HG02840 (cell line): ENCODE results near the gene FCHO1.
"Not testable (repeated sequence)": the region's sequence is repeated elsewhere in the genome, so short reads cannot be mapped to it uniquely, and the experiment has no call there.

Experiments
- ATAC-seq: cut with Tn5 transposase; IDR thresholded peaks from one replicate; pipeline ENCODE4 v1.9.1; 2021; ENCODE audit warnings: mild to moderate bottlenecking, moderate library complexity, moderate number of reproducible peaks; ENCODE audit not compliant: unreplicated experiment, low FRiP score

FCHO1 gene

GRCh38 chr19:17790059-17790780 is 38.9 kb downstream of the FCHO1 start:
- no peak for ATAC-seq

- ATAC-seq = no peak
Measured at GRCh38 chr19:17794412-17794730, 43.1 kb downstream of the FCHO1 start.

DNA sequence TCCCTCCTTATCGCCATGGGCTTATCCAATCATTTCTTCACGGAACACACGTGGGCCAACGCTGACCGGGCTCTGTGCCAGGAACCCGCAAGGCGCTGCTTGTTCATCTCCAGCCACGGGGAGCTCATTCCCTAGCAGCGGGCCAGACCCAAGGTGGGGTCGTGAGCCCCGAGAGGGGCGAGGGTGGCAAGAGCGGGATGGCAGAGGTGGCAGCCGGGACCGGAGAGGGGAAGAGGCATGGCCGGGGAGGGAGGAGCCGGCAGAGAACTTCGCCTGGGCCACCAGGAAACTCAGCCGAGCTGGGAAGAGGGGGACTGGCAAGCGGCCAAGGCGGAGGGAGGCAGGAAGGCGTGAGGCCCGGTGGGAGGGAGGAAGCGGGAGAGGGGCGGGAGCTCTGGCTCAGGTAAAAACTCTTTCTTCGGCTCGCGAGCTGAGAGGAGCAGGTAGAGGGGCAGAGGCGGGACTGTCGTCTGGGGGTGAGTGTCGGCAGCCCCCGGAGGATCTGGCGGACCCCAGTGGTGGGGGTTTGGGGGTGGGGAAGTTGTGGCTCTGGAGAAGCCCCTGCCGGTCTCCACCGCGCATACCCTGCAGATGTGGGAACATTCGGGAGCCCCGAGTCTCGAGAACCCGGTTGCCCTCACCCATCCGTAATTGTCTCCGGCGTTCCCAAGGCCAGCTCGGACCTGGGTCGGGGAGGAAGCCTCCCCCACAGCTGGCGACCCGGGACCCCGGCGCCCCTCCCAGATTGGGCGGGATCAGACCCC is 43.6 kb downstream of the FCHO1 start, which contains the start of gene B3GNT3:
B3GNT3 (plus strand) TSS at position 408 of the 764 bp plus-strand sequence. CDS start 12,670 bp downstream, outside the sequence.
- no peak for ATAC-seq

DNA sequence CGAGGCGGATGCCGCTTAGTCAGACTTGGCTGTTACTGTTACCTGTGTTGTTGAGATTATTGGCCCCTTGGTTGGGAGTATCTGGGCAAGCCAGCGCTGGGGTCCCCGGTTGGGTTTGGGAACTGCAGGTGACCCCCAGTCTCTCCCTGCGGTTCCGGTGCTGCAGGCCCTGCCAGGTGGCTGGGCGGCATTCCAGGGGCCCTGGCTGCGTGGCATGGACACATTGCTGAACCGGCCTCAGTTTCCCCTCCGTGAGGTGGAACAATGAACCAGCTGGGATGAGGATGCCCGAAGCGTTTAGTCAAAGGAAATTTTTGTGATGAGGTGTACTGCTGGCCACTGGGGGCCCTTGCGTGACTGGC is 44.2 kb downstream of the FCHO1 start:
- no peak for ATAC-seq

DNA sequence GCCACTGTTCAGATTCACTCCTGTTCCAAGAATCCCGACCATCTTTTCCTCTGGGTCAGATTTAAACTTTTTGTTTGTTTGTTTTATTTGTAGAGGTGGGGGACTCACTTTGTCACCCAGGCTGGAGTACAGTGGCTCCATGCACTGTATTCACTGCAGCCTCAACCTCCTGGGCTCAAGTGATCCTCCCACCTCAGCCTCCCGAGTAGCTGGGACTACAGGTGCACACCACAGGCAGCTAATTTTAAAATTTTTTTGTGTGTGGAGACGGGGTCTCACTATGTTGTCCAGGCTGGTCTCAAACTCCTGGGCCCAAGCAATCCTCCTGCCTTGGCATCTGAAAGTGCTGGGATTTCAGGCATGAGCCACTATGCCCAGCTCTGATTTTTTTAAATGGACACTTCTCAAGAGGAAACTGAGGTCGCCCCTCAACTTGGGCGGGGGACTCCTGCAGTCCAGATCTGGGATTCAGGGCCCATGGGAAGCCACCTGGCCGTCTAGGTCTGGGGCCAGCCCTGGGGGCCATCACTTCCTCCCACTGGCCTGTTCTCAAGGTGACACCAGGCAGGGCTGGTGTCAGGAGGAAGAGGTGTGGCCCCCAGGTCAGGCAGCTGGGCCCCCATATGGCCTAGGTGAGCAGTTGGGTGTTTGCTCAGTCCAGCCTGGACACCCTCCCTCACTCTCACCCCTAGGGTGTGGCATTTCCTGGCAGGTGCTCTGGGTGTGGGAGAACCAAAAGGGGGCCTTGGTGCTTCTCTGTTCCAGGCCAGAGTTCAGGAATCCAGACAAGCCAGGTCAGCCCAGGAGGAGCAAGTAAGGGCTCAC is 44.9 kb downstream of the FCHO1 start:
- ATAC-seq = no peak

DNA sequence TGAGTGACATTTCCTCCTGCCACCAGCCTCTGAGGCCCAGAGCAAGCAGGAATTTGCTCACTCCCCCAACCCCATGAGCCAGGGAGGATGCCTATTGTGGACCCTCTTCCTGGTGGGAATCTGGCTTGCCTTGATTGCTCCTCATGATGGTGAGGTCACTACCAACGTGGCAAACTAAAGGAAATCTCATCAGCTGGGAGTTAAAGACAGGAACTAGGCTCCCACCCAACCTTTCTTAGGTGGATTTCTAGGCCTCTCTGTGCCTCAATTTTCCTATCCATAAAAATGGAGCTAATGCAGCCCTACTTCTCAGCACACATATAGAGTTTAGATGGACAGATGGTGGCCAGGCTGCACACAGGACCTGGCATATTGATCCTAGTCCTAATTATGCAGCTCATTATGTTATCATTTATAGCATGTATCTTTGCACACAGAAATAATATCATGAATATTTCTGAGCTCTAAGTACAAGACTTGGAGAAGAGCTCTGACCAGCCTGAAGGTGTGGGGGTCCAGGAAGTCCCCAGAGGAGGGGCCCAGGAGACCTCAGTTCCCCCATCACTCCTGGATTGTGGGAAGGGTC is 45.7 kb downstream of the FCHO1 start:
- no peak for ATAC-seq

DNA sequence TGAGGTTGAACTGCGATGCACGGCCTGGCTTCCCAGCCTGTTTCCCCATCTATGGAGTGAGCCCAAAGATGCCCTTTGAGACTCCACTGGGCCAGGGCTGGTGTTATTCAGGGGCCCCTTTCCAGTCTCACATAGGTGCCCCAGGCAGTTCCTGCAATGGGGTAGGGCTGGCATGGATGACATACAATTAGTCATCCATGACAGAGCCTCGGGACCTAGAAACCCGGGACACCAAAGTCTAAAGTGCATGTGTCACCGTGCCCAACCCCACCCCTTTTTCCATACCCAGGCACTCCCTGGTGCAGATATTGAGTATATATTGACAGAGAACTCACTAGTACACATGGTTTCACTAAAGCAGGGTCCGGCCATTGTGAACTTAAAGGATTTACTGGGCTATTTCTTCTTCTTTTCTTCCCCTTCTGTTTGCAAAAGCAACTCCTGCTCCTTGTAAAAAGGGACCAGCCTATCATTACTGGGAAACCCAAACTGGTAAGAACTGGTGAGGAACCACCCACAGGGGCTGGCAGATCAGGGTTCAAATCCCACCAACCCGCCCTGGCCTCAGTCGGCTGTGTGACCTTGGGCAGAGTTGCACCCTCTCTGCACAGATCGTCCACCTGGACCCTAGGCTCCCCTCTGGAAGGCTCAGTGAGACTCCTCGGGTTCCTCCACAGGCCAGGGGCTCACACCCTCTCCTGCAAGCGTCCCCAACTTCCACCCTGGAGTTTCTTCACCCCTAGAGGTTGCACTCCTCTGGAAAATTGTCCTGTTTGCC is 46.3 kb downstream of the FCHO1 start:
- no peak for ATAC-seq

DNA sequence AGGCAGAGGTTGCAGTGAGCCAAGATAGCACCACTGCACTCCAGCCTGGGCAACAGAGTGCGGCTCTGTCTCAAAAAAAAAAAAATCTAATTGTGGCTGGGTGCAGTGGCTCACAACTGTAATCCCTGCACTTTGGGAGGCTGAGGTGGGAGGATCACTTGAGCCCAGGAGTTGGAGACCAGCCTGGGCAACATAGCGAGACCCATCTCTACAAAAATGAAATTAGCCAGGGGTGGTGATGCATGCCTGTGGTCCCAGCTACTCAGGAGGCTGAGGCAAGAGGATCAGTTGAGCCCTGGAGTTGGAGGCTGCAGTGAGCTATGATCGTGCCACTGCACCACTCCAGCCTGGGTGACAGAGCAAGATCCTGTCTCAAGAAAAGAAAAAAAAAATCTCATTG is 47.3 kb downstream of the FCHO1 start:
- not testable (repeated sequence) for ATAC-seq

DNA sequence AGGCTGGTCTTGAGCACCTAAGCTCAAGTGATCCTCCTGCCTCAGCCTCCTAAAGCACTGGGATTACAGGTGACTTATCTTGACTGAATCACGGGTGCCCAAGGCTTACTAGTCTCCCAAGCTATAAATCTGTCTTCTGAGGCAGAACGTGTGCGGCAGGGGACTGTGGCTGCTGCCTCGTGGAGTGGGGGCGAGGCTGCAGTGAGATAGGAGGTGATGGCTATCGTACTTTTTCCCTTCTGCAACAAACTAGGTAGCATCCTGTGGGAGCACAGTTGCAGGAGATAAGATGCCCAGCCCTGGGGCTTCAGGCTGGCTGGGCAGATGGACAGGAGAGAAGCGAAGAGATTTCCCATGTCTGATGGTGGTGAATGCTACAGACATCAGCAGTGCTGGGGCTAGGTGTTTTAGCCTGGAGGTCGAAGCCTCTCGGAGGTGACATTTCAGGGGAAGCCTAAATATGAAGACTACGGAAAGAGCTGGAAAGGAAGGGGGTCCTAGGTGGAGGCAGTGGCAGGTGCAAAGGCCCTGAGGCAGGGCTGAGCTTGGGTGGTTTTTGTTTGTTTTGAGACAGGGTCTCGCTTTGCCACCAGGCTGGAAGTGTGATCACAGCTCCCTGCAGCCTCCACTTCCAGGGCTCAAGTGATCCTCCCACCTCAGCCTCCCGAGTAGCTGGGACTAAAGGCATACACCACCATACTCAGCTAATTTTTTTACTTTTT is 51.0 kb downstream of the FCHO1 start:
- no peak for ATAC-seq

GRCh38 chr19:17803264-17803896 is 52.1 kb downstream of the FCHO1 start:
- no peak for ATAC-seq

- ATAC-seq = no peak
Measured at GRCh38 chr19:17805427-17805826, 54.1 kb downstream of the FCHO1 start.

DNA sequence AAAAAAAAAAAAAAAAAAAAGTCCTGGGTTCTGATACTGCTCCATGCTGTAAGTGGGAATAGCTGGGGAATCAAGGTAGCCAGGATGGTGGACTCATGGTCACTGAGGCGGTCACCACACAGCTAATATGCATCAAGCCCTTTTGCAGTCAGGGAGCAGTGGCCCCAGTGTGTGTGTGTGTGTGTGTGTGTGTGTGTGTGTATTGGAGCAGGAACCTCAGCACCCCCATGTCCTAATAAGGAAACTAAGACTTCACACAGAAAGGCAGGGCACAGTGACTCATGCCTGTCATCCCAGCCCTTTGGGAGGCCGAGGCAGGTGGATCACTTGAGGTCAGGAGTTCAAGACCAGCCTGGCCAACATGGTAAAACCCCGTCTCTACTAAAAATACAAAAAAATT is 55.7 kb downstream of the FCHO1 start:
- no peak for ATAC-seq

DNA sequence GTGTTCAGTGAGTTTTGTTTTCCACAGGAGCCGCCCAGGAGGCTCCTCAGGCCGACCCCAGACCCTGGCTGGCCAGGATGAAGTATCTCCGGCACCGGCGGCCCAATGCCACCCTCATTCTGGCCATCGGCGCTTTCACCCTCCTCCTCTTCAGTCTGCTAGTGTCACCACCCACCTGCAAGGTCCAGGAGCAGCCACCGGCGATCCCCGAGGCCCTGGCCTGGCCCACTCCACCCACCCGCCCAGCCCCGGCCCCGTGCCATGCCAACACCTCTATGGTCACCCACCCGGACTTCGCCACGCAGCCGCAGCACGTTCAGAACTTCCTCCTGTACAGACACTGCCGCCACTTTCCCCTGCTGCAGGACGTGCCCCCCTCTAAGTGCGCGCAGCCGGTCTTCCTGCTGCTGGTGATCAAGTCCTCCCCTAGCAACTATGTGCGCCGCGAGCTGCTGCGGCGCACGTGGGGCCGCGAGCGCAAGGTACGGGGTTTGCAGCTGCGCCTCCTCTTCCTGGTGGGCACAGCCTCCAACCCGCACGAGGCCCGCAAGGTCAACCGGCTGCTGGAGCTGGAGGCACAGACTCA is 56.5 kb downstream of the FCHO1 start:
- ATAC-seq = no peak

GRCh38 chr19:17811103-17811502 is 59.8 kb downstream of the FCHO1 start:
- ATAC-seq = no peak

DNA sequence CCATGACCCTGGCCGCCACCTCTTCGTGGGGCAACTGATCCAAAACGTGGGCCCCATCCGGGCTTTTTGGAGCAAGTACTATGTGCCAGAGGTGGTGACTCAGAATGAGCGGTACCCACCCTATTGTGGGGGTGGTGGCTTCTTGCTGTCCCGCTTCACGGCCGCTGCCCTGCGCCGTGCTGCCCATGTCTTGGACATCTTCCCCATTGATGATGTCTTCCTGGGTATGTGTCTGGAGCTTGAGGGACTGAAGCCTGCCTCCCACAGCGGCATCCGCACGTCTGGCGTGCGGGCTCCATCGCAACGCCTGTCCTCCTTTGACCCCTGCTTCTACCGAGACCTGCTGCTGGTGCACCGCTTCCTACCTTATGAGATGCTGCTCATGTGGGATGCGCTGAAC is 60.4 kb downstream of the FCHO1 start:
- no peak for ATAC-seq

DNA sequence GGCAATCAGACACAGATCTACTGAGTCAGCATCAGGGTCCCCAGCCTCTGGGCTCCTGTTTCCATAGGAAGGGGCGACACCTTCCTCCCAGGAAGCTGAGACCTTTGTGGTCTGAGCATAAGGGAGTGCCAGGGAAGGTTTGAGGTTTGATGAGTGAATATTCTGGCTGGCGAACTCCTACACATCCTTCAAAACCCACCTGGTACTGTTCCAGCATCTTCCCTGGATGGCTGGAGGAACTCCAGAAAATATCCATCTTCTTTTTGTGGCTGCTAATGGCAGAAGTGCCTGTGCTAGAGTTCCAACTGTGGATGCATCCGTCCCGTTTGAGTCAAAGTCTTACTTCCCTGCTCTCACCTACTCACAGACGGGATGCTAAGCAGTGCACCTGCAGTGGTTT is 60.8 kb downstream of the FCHO1 start:
- no peak for ATAC-seq

DNA sequence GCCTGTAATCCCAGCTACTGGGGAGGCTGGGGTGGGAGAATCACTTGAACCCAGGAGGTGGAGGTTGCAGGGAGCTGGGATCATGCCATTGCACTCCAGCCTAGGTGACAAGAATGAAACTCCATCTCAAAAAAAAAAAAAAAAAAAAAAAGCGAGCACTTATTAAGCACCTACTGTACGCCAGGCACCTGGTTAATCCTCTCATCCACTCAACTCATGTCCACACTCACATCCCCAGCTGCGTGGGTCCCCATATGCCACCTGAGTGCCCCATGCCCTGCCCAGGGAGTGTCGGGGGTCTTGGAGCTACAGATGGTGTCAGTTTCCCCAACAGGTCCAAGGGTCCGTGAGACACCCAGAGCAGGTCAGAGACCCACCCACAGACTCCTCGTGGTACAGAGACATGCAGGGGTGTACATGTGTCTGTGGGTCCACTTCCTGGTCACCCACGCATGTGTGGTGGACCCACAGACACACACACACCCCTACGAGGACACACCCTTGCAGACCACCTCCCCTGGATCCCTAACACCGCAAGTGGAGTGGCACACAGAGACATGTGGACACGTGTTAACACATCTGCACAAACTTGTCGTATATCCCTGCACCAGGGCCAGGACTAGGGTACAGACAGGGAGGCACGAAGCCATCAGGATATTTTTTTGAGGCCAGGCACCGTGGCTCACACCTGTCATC is 66.5 kb downstream of the FCHO1 start:
- no peak for ATAC-seq

DNA sequence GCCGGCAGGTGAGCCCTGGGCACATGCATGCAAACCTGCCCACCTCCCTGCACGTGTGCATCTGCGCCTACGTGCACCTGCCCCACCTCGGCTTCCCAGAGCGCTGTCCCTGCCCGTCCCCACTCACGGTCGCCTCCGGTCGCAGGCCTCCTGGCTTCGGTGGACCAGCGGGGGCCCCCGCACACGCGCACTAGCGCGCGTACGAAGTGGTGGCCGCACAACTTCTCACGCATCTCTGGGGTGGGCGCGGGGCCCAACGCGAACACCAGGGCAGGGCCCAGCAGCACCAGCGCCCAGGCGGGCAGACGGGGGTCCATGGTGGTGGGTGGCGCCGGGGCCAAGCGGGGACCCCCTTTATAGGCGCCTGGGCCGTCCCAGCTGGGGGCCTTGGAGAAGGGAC is 69.9 kb downstream of the FCHO1 start, which contains the start of gene INSL3:
INSL3 (minus strand) TSS at position 330 of the 400 bp plus-strand sequence; CDS start at position 317, 13 bp downstream.
- ATAC-seq = no peak
